Suprapubic skin (tissue), 4 donors: ENCODE results near the gene MED19. TPM values are rescaled to one million over a fixed set of nuclear protein-coding genes. Genes with fewer than 3 reads are reported as not detected.

ENCODE experiments used
- DNase-seq, 2 donors: peaks; one replicate each; pipeline ENCODE4 v3.0.0-alpha.2; 2019; ENCODE audit warnings: low spot score in 2 of 2
- H3K27ac ChIP-seq: fragments of 200-600 bp; sonication (generic); one replicate; pipeline ENCODE4 v1.5.1; 2019
- H3K27me3 ChIP-seq: fragments of 200-600 bp; sonication (generic); one replicate; pipeline ENCODE4 v1.5.1; 2019
- H3K36me3 ChIP-seq: fragments of 200-600 bp; sonication (generic); one replicate; pipeline ENCODE4 v1.5.1; 2019
- H3K4me1 ChIP-seq: fragments of 200-600 bp; sonication (generic); one replicate; pipeline ENCODE4 v1.5.1; 2019
- H3K4me3 ChIP-seq: fragments of 200-600 bp; sonication (generic); one replicate; pipeline ENCODE4 v1.5.1; 2019; ENCODE audit warnings: mild to moderate bottlenecking
- H3K9me3 ChIP-seq: fragments of 200-600 bp; sonication (generic); one replicate; pipeline ENCODE4 v1.5.1; 2019
- CTCF ChIP-seq, 2 donors: fragments of 200-600 bp in 1 of 2; fragments of 450-650 bp in 1 of 2; sonication (generic) in 1 of 2; IDR thresholded peaks; one replicate each; pipeline ENCODE4 v1.5.1; 2016 to 2019; ENCODE audit warnings: antibody characterized with exemption in 2 of 2, mild to moderate bottlenecking in 1 of 2, moderate library complexity in 1 of 2
- EP300 ChIP-seq: sonication (generic); formaldehyde crosslinking; IDR thresholded peaks from one replicate; pipeline ENCODE4 v1.6.1; 2017; ENCODE audit warnings: antibody characterized with exemption
- POLR2A ChIP-seq, 2 donors: fragments of 450-650 bp; IDR thresholded peaks; one replicate each; pipeline ENCODE4 v1.6.1; 2017; ENCODE audit warnings: antibody characterized with exemption in 2 of 2, mild to moderate bottlenecking in 2 of 2, moderate library complexity in 2 of 2
- POLR2AphosphoS5 ChIP-seq, 3 donors: sonication (generic); formaldehyde crosslinking; IDR thresholded peaks; one replicate each; pipeline ENCODE4 v1.6.1; 2017; ENCODE audit warnings: antibody characterized with exemption in 3 of 3
- WGBS: methylation state at CpG from one replicate; pipeline ENCODE4 v1.1.5; 2018; 5-methylcytosine and 5-hydroxymethylcytosine counted together
- total RNA-seq, 4 donors: library from RNA; depleted of rRNA; stranded (reverse); fragments of >200 nt; gene quantifications; one replicate each; pipeline ENCODE4 v1.1.0, GENCODE V29; 2016

MED19 gene
- total RNA-seq: 10 to 100 TPM; 29.2 to 43.5 (median 32.7) TPM

DNA sequence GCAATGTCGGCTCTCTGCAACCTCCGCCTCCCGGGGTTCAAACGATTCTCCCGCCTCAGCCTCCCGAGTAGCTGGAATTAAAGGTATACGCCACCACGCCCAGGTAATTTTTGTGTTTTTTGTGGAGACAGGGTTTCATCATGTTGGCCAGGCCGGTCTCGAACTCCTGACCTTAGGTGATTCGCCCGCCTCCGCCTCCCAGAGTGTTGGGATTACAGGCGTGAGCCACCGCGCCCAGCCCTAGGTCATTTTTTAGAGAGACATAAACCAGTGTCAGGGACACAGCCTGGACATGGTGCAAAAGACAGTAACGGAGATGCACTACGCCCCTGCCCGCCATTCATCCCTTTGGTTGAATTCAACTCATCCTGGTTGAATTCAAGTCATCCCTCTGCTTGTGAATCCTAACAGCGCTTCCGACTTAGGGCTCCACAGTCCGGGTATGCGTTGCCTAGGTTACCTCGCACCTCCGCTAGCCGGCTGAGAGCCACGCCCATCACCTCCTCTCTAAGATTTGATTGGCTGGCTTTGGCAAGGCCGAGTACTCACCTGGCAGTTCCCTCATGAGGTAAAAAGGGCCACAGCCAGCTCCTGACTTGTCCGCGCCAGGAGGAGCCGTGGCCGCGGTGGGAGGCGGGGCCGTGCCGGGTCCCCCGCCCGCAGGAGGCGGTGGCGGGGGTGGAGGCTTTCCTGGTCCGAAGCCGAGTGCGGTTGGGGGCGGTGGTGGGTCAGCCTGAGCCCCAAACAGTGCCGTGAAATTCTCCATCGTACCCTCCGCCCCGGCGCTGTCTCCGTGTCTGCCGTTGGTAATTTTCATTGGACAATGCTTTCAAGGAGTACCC is at the start of gene MED19:
TSS of gene MED19 (minus strand) at position 802 of the 842 bp plus-strand sequence. CDS start at position 766, 36 bp downstream.
- H3K4me1 ChIP-seq: peaks cover 37% of the 10 kb centered on the region
- peak; percentile 87 to 93 for DNase-seq

DNA sequence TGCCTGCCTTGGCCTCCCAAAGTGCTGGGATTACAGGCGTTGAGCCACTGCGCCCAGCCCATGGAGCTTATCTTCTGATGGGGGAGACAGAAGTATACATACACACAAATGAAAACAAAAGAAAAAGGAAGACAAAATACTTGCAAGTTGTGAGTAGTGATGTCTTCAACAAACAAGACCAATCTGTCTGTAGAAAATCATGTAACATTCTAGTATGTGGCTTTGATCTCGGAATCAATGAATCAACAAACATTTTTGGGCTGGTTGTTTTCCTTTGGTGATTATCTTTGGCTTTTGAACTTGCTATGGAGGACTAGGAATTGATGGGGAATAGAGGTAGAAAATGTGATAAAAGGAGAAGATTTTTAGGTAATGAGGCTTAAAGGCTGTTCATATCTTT is 46.2 kb upstream of the MED19 start:
- no peak overlapping the region for H3K27ac ChIP-seq
- 88% methylated on average over 3 of the region's 3 CpGs for WGBS

More for the DNA sequence above, at the start of gene MED19:
- TF ChIP-seq POLR2AphosphoS5 (IDR thresholded peaks at IDR 0.05) (no peak), POLR2A (IDR thresholded peaks at IDR 0.05) (peak in 1 of 2 donors; percentile 48)
- H3K27ac ChIP-seq: peak within 1 kb of the TSS; percentile 89
- H3K9me3 ChIP-seq: no peaks in the 10 kb centered on the region
- no peaks in the 10 kb centered on the region for H3K36me3 ChIP-seq
- WGBS: 10% methylated on average over 30 of the region's 51 CpGs
- no peaks in the 10 kb centered on the region for H3K27me3 ChIP-seq
- peak within 1 kb of the TSS; percentile 98 for H3K4me3 ChIP-seq

GRCh38 chr11:57752954-57753353 is 40.9 kb upstream of the MED19 start:
- Histone ChIP-seq H3K4me1 (peaks cover 11% of the 10 kb centered on the region), H3K36me3 (no peaks in the 10 kb centered on the region), H3K27ac (no peak overlapping the region), H3K4me3 (no peak overlapping the region), H3K27me3 (no peaks in the 10 kb centered on the region), H3K9me3 (no peaks in the 10 kb centered on the region)
- 97% methylated on average over 24 of the region's 30 CpGs for WGBS
- DNase-seq: no peak
- TF ChIP-seq POLR2A (IDR thresholded peaks at IDR 0.05): no peak
- no peak for TF ChIP-seq CTCF (IDR thresholded peaks at IDR 0.05)
- no peak for TF ChIP-seq POLR2AphosphoS5 (IDR thresholded peaks at IDR 0.05)
- TF ChIP-seq EP300: no peak

More for the DNA sequence above, 46.2 kb upstream of the MED19 start:
- Histone ChIP-seq H3K36me3 (no peaks in the 10 kb centered on the region), H3K27me3 (no peaks in the 10 kb centered on the region), H3K4me1 (peaks cover 7% of the 10 kb centered on the region), H3K4me3 (no peak overlapping the region), H3K9me3 (no peaks in the 10 kb centered on the region)
- TF ChIP-seq POLR2AphosphoS5 (IDR thresholded peaks at IDR 0.05): no peak
- TF ChIP-seq EP300: no peak
- no peak for TF ChIP-seq POLR2A (IDR thresholded peaks at IDR 0.05)
- no peak for TF ChIP-seq CTCF (IDR thresholded peaks at IDR 0.05)
- no peak for DNase-seq

DNA sequence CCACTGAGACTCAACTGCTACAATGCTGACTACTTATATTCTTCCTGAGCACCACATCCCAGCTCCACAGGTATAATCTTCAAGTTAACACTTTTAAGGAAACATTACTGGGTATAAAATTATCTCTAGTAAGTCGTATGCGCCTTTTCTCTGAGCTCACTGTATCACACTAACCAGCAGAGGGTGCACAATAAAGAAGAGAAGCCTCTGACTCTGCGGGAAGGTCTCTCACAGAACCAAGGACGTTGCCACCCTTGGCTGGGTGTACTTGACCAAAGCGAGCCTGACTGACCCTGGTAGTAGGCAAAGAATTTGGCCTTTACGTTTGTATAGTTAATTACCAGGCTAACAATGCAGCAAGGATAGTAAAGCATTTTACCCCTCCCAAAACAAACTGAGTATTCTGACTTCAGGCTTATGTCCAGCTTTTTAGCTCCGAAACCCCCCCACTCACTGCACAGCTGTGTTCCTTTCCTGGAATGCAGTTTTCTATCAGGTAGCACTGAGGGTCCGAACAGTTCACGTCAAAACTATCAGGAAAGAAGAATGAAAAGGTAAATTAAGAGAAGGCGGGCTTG is 39.8 kb upstream of the MED19 start, which contains the start of gene BTBD18:
TSS of gene BTBD18 (minus strand) at position 144 of the 578 bp plus-strand sequence. CDS start 631 bp downstream, outside the sequence.
- 55% methylated on average over 10 of the region's 10 CpGs for WGBS

DNA sequence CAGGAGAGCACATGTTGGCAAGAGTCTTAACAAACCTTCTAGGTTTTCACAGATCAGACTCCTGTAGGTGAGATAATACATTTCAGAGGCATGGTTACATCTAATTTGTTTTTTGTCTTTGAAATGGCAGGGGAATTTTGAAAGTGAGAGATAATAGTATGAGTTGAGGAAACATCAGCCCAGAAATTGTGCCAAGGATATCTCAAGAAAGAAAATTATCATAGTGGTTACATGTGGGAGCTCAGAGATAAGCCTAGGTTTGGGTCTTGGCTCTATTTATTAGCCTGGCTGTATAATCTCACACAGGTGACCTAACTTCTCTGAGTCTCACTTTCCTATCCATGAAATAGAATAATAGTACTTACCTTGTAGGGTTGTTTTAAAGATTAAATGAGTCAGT is 39.2 kb upstream of the MED19 start:
- H3K27me3 ChIP-seq: no peaks in the 10 kb centered on the region
- TF ChIP-seq CTCF (IDR thresholded peaks at IDR 0.05) (no peak), POLR2A (IDR thresholded peaks at IDR 0.05) (no peak), POLR2AphosphoS5 (IDR thresholded peaks at IDR 0.05) (no peak), EP300 (no peak)
- no peak for DNase-seq
- peaks cover 8% of the 10 kb centered on the region for H3K4me1 ChIP-seq
- no peaks in the 10 kb centered on the region for H3K9me3 ChIP-seq
- H3K36me3 ChIP-seq: peaks cover 3% of the 10 kb centered on the region
- H3K4me3 ChIP-seq: no peak overlapping the region
- no peak overlapping the region for H3K27ac ChIP-seq

More for the DNA sequence above, 39.8 kb upstream of the MED19 start, which contains the start of gene BTBD18:
- no peaks in the 10 kb centered on the region for H3K9me3 ChIP-seq
- H3K36me3 ChIP-seq: peaks cover 3% of the 10 kb centered on the region
- no peak within 1 kb of the TSS for H3K27ac ChIP-seq
- TF ChIP-seq EP300: no peak
- peak; percentile 16 to 31 for TF ChIP-seq CTCF (IDR thresholded peaks at IDR 0.05)
- peaks cover 8% of the 10 kb centered on the region for H3K4me1 ChIP-seq
- no peaks in the 10 kb centered on the region for H3K27me3 ChIP-seq
- no peak within 1 kb of the TSS for H3K4me3 ChIP-seq
- no peak for DNase-seq
